Middle frontal gyrus (tissue), 1 donor: ENCODE results near the gene VAV2.

Experiments
- DNase-seq: peaks from one replicate; pipeline ENCODE4 v3.0.0-alpha.2; 2015; ENCODE audit warnings: low spot score; ENCODE audit errors: extremely low spot score

The VAV2 gene

DNA sequence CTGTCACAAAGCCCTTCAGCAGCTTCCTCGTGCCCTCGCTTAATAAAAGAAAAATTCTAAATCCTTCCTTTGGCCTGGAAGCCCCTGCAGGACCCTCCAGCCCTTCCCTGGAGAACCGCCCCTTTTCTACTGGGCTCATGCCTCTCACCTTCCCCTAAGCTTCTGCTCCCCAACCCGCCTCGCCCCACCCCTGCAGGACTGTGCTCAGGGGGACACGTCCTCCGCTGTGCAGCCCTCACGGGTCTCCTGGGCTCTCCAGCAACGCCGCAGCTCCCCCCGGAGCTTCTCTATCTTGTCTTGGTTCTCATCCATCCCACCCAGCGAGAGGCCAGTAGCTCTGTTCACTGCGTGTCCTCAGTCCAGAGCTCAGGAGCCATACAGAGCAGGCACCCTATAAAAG, 188.4 kb downstream of the VAV2 start:
- DNase-seq, result no peak

DNA sequence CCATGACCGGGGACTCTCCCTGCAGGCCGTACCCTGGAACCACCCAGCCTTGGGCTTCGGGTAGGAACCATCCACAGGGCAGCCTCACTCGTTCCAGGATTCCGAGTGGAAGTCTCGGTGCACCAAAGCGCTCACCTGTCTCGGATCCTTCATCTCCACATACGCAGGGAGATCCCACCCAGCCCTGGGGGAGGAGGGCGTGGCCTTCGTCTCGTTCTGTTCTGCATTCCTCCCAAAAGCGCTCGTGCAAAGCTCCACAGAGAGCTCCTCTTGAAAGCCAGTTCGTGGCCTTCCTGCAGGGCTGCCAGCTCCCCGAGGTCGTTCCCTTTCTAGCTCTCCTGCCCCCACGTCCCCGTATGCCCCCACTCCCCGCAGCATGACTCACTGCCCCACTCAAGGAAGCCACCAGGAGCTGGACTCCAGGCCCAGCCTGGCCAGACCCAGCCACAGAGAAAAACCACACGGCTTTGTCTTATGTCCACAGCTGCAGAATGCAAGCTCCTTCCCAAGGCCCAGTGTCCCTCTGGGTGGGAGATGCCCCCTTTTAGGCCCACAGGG, 189.0 kb downstream of the VAV2 start:
- DNase-seq, result no peak

DNA sequence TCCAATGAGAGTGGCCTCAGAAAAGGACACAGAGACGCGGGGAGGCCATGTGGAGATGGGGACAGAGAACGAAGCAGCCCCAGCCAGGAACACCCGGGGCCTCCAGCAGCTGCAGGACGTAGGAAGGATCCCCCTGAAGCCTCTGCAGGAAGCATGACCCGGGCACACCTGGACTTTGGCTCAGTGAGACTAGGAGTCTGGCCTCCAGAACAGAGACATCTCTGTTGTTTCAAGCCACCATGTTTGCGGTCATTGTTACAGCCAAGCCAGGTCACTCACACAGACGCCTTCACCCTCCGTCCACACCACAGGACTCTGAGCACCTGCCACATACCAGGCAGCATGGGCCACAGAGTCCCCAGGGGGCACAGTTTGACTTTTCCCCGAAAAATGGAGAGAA, 190.4 kb downstream of the VAV2 start:
- no peak for DNase-seq

DNA sequence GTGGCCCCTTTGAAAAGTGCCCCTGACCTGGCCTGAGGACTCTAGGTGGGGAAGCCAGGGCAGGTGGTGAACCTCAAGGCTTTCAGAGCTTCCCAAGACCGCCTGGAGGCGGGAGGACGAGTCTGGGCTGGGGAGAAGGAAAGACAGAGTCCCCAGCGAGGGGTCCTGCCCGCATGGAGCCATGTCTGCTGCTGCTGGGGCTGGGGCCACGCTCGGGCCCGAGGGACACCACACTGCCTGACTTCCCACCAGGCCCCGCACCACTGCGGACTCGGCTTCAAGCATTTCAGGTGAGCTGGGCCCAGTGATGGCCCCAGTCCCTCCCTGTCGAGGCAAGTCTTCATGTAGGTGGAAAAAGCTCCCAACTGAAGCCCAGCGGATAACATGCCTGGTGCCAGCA, 191.9 kb downstream of the VAV2 start:
- DNase-seq, result no peak

DNA sequence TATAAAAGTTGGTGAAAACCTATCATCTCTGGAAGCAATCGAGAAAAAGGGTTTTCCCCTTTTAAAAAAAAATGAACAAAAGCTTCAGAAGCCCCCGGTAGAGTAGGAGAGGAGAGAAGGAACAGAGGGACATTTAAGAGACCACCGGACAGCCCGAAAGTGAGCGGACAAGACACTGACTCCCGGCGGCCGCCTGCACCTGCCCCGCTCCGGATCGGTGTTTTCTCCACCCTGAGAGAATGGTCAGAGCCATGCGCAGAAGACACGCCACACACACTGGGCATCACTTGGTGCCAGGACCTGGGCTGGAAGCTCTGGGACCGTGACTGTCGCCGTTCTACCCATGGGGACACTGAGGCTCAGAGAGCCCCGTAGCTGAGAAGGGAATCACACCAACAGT, 192.4 kb downstream of the VAV2 start:
- DNase-seq, result no peak

DNA sequence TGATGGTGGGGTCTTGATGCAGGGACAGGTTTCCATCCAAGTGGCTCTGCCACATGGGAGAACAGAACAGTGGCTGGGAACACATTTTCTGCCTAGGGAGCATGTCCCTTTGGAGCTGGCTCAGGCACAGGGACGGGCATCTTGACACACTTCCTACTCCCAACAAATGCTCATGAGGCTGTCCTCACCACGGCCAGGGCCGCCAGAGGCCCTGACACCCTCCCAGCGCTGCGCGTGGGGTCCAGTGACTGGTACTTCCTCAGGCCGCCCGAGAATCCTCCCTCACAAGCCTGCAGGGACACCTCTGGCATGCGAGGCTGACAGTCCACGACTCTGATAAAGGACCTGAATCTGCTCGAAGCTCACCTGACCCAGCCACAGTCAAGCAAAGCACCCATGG, 193.0 kb downstream of the VAV2 start:
- DNase-seq, result no peak

DNA sequence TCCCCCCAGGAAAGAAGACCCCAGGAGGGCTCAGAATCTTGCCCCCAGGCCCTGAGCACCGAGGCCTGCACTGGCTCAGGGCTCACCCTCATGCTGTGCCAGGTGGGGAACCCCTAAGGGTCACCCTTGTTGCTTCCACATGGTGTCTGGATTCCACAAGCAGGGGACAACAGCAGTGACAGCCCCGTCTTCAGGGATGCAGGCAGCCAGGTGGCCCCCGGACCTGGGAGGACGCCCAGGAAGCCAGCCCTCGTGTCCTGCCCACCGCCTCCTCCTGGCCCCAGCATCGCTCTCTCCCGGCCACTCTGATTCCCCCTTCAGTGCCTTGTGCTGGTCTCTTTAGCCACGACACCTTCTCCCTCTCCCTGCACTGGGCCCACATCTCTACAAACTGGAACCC, 194.0 kb downstream of the VAV2 start:
- DNase-seq, result no peak

DNA sequence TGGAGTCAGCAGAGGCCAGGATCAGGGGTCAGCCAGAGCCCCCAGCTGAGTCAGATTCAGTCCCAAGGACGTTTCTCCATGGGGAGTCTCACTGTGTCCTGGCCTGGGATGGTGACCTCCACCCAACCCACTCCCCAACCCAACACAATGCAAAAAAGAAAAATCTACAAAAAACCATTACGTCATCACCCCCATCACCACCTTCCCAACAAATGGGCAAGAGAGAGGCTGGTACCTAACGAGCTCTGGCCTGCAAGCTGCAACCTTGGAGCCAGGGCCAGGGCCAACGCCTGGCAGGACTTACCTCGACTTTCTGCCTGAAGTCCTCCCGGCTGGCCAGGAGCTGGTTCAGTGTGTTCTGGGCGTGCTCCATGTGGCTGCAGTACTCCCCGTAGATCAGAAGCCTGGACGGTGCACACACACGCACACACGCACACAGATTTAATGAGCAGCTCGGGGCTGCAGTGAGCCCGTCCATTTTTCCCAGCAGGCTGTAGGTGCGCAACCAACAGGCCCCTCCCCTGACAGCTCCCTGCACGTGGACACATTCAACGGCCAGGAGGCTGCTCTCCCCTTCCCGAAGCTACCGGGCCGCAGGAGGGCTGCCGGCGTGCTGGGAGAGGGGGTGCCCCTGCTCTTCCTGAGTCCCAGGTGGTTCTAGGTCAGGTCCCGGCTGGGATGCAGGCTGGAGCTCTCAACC, 194.6 kb downstream of the VAV2 start:
- DNase-seq, result no peak

DNA sequence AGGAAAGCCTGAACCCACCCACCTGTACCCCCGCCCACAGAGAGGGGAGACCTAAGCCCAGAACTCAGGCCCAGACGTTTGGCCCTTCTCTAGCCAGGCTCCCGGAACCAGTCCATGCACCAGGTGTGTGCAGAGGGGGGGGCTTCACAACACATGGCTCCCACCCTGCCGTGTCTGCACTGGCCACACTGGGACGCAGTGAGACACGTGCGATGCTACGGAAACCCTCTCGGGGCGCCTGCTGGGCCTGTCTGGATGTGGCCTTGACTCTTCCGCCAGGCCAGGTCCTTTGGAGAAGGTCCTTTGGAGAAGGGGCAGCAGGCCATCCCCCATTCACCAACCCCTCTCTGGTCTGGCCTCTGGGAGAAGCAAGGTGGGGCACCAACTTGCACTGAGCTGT, 195.6 kb downstream of the VAV2 start:
- no peak for DNase-seq

DNA sequence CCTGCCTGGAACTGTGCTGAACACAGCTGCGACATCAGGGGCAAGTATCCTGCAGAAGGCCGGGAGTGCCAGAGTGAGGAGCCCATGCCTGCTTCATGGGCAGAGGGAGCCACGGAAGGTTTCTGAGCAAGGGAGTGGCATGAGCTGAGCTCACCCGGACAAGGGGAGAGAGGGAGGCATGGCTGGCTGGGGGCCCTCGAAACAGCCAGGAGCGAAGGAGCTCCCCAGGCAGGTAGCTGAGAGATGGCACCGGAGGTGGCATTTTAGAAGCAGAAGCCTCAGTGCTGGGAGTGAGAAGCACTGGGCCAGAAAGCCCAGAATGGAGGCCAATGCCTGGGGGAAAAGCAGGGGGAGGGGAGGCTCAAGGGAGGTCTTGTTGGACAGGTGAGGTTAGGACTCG, 197.1 kb downstream of the VAV2 start:
- no peak for DNase-seq

DNA sequence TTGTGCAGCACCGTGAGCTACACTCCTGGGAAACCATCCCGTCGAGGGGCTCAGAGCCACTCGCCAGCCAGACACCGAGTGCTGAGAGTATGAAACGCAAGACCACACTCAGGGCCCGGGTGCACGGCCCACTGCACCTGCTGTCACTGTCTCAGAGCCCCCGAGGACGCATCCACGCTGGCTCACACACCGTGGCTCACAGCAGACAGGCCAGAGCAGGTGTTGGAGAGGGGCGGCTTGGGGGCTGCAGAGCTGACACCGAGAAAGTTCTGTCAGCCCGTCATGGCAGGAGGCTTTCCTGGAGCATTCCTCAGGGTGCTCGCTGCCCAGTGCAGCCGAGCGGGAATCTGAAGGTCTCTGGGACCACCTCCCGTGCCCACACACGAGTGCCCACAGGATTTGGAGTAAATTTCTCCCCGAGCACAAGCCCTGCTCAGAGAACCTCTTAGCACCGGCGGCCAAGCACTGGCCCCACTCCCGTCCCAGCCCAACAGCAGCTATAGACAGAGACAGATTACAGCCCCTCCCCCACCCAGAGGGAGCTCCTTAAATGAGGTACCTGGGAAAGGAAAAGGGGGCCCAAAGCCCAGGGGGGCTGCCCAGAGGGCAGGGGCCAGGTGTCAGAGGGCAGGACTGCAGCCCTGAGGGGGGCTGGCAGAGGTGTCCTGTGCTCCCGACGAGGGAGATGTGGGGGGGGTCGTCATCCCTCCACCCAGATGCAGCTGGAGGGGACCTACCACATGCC, 197.9 kb downstream of the VAV2 start:
- DNase-seq, result no peak

DNA sequence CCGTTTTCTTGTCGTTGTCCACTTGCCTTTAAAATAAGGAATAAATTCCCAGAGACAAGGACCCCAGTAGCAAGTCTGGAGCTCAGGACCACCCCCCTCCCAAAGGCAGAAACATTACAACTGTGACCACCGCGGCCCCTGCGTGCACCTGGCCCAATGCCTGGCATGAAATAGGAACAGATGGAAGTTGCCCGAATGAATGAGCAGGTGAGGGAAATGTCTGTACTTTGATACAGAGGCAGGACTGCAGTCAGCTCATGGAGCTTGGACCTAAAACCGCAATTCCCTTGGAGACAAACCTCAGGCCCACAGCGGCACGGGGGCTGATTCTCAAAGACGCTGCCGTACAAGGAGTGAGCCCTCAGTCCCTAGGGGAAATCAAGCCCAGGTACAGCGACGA, 198.7 kb downstream of the VAV2 start:
- no peak for DNase-seq

DNA sequence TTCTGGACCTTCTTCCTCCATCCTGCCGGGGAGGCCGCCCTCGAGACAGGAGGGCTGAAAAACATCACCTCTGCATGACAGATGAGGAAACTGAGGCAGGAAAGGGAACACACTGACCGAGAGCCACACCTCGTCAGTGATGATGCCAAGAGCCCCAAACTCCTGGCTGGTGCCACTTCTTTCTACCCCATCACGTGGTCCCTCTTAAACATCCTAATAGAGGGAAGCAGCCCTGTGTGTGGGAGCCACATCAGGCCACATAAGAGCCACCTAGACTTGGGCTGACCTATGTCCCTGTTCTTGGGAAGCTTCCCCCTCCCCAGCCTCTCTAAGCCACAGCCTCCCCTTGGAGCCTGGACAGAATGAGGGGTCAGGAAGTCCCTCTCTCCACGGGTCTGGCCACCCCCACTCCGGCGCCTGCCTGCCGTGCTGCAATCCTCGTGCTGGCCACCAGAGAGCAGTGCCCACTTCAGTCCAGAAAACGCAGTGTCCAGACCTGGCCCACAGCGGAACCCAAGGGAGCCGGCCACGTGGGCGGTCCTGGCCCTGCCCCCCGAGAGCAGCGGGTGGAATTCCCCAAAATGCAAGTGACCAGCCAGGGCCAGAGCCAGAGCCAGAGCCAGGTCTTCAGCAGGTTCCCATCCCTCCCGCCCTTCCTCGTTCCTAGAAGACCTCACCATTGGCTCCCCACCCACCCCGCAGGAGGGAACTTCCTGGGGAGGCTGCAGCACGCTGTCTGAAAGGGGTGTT, 199.2 kb downstream of the VAV2 start:
- DNase-seq, result peak; percentile 23

DNA sequence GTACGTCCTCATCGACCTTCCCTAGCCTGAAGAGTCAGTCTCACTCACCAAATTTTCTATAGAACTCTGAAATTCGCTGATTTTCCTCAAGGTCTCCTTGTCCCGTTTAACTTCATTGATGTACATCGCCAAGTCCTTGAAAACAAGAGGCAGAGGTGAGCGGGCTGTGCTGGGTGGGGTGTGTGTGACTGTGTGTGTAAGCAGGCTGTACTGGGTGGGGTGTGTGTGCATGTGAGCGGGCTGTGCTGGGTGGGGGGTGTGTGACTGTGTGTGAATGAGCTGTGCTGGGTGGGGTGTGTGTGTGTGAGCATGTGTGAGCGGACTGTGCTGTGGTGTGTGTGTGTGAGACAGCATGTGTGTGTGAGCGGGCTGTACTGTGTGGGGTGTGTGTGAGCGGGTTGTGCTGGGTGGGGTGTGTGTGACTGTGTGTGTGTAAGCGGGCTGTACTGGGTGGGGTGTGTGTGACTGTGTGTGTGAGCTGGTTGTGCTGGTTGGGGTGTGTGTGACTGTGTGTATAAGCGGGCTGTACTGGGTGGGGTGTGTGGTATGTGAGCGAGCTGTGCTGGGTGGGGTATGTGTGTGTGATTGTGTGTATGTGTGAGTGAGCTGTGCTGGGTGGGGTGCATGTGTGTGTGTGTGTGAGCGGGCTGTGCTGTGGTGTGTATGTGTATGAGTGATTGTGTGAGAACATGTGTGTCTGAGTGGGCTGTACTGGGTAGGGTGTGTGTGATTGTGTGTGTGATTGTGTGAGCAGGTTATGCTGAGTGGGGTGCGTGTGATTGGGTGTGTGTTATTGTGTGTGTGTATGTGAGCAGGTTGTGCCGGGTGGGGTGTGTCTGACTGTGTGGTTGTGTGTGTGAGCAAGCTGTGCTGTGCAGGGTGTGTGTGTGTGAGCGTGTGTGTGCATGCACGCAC, 200.1 kb downstream of the VAV2 start:
- no peak for DNase-seq

DNA sequence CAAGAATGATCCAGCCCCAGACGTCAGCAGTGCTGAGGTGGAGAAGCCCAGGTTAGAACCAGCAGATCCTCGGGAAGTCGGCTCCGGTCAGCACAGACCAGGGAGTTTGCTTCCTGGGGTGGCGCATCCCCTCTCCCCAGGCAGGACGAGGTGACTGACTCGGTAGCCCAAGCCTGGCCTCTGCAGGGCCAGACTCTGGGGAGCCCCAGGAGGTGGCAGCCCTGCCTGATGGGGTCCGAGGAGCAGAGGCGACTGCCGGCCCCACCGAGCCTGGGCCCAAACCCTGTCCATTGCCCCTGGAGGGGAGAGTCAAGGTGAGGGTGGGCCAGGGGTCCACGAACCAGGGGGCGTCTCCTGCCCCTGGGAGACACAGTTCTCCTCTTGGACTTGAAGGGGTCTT, 201.1 kb downstream of the VAV2 start:
- no peak for DNase-seq

DNA sequence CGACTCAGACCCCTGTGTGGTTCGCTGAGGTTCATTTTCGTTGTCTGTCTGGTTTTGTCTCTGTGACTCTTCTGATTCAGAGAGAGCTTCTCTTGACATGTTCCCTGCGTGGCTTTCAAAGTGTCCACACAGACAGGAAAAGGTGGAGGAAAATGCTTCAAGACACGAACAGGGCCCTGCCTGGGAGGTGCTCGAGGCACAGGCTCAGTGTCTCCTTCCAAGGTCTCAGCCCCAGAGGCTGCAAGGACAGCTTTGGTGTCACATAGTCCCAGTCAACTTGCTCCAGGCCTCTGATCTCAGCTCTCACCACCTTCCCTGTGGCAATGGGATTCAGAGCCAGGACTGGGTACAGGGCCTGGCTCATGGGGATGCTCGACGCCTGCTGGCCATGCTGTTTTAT, 202.3 kb downstream of the VAV2 start:
- DNase-seq, result no peak

DNA sequence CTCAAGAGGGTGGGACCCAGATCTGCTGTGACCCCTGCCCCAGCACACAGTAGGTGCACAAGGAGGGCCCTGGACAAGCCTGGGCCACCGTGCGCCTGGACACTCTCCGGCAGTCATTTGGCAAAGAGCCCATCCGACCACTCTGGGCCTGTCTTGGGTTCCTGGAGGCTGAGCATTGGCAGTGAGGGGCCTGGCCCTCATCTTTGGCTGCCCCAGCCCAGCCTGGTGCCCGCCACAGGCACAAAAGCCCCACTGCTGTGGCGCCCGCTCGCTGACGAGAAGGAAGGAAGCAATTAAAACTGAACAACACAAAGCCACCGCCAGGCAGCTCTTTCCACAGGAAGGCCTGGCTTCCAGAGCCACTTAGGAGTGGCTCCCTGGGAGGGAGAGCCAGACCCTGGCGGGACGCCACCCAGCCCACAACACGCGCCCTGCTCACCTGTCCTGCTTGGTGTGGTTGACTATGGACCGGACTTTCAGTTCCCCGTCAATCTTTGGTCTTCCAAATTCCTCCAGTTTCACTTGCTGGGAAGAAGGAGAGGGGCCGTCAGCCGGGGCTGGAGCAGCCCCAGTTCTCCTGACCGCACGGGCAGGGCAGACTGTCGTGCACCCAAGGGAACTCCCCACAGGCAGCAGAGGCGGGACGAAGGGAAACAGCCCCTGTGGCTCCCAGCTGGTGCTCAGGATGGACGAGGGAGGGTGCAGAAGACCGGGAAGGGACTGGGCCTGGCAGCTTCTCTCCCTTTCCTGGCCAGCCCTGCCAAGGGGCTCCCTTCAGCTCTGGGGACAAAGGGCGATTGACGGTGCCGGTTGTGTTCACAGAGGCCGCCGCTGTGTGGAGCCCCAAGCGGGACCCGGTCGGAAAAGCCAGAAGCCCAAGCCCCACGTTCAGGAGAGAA, 203.1 kb downstream of the VAV2 start:
- DNase-seq, result peak; percentile 56

DNA sequence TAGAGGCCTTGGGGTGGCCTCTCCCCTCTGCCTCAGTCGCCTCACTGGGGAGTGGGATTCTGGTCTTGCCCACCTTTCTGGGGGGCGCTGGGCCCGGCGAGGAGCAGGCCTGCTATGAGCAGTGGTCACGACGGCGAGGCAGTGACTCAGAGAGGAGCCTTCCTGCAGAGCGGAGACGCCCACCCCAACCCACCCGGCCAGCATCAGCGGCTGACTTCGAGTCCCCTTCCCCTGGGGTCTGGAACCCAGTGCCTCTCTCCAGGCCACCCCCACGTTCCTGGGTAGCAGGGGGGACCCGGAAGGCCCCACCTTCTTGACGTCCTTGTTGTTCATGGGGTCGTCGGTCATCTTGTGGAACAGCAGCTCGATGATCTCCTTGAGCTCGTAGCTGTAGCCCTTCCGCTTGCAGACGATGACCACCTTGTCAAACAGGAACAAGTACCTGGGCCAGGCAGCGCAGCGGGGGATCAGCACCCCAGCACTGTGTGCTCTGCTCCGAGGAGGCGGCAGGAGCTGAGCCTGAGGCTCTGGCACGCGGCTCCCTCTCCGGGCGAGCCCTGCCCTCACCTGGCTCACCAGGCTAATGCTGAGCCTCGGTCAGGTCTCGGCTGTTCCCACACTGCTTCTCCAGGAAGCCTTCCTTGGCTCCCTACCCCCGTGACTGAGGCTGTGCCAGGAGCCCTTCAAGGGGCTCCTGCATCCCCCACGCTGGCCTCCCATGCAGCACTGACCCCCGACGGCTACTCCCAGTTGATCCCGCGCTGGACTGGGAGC, 203.9 kb downstream of the VAV2 start:
- no peak for DNase-seq

DNA sequence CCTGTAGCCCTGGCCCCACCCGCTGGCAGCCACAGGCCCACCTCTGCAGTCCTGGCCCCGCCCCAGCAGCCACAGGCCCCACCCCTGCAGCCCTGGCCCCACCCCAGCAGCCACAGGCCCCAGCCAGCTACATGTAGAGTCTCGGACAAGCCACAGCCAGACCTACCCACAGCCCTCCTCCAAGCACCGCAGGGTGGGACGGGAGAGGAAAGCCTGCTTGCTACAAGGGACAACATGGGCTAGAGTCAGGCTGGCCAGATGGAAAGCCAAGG, 204.4 kb downstream of the VAV2 start:
- DNase-seq, result no peak
